ENCODE data around the gene SLC46A1.

- TF ChIP-seq, protein P1, sequence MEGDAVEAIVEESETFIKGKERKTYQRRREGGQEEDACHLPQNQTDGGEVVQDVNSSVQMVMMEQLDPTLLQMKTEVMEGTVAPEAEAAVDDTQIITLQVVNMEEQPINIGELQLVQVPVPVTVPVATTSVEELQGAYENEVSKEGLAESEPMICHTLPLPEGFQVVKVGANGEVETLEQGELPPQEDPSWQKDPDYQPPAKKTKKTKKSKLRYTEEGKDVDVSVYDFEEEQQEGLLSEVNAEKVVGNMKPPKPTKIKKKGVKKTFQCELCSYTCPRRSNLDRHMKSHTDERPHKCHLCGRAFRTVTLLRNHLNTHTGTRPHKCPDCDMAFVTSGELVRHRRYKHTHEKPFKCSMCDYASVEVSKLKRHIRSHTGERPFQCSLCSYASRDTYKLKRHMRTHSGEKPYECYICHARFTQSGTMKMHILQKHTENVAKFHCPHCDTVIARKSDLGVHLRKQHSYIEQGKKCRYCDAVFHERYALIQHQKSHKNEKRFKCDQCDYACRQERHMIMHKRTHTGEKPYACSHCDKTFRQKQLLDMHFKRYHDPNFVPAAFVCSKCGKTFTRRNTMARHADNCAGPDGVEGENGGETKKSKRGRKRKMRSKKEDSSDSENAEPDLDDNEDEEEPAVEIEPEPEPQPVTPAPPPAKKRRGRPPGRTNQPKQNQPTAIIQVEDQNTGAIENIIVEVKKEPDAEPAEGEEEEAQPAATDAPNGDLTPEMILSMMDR (IDR thresholded peaks at IDR 0.05; ENCODE audit: borderline replicate concordance, extremely low read depth, low read length, poor library complexity, severe bottlenecking): no peak
- TF ChIP-seq EZH2 (IDR thresholded peaks at IDR 0.05; ENCODE audit: borderline replicate concordance, low read depth, low read length, severe bottlenecking): no peak
Measured at GRCh38 chr17:28385406-28385805, 20.6 kb downstream of the SLC46A1 start.
